ENCODE measurements around the gene TCP11L2. TPM values are rescaled to one million over a fixed set of nuclear protein-coding genes. Genes with fewer than 3 reads are reported as not detected.

Gene TCP11L2
- total and polyA plus RNA-seq, 9 donors: 8.5 to 41.7 (median 21.2) TPM

DNA sequence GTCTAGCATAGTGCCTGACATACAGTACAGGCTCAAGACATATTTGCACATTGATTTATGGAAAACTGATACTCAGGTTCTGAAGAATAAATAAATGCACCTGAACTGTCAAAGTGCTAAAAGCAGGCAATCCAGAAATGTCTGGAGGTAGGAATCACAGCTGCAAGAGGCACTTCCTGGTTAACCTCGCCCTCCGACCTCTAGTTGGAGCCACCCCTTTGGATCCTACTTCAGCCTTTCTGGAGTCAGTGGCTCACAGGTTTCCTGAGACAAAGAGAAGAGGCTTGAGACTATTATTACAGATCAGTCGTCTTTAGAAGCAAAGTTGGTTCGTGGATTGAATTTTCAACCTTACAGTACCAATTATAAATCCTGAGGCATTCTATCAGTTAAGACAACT is 13.0 kb downstream of the TCP11L2 start:
- H3K36me3 ChIP-seq: no peaks in the 10 kb centered on the region
- WGBS, 3 donors: 90 to 94% (median 91%) methylated on average over 4 of the region's 4 CpGs

DNA sequence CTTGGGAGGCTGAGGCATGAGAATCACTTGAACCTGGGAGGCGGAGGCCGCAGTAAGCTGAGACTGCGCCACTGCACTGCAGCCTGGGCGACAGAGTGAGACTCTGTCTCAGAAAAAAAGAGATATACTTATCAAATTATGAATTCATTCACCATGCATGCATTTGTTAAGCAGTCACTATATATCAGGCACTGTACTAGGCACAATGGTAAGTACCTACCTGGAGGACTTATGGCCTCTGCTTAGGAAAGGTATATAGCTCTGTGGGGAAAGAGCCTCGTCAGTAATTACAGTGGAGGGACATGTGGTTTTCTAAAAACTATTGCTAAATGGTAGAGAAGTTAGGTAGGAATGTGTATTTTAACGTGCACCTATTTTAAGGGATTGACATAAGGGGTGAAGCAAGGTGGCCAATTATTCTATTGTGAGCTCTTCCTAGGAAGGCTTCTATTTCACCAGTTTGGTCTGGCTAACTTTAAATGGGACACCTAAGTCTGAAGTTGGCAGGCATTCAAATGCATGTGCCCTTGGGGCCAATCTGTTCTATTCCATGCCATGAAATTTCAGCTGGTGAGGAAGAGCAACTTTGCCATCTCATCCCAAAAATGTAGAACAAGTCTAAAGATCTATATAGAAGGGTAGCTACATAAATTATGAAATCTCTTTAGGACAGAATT is 15.0 kb downstream of the TCP11L2 start:
- Histone ChIP-seq H3K9me3 (no peaks in the 10 kb centered on the region), H3K27ac (no peak overlapping the region), H3K4me3 (no peak overlapping the region), H3K36me3 (no peaks in the 10 kb centered on the region), H3K27me3 (no peaks in the 10 kb centered on the region), H3K4me1 (ENCODE audit: insufficient read depth) (no peaks in the 10 kb centered on the region)
- intact Hi-C loops (cut with DNase I): no loop called here
- TF ChIP-seq CTCF (IDR thresholded peaks at IDR 0.05): no peak
- TF ChIP-seq POLR2A (IDR thresholded peaks at IDR 0.05): no peak
- no peak for TF ChIP-seq EP300 (IDR thresholded peaks at IDR 0.05)
- DNase-seq: no peak
- WGBS, 3 donors: 95 to 97% (median 96%) methylated on average over 6 of the region's 6 CpGs

More for the DNA sequence above, 13.0 kb downstream of the TCP11L2 start:
- no peak overlapping the region for H3K27ac ChIP-seq
- no peak for TF ChIP-seq CTCF (IDR thresholded peaks at IDR 0.05)
- no peak for TF ChIP-seq POLR2A (IDR thresholded peaks at IDR 0.05)
- TF ChIP-seq EP300 (IDR thresholded peaks at IDR 0.05): no peak
- H3K27me3 ChIP-seq: no peaks in the 10 kb centered on the region
- intact Hi-C loops (cut with DNase I): no loop called here
- H3K4me1 ChIP-seq (ENCODE audit: insufficient read depth): no peaks in the 10 kb centered on the region
- no peak overlapping the region for H3K4me3 ChIP-seq
- H3K9me3 ChIP-seq: no peaks in the 10 kb centered on the region
- no peak for DNase-seq

DNA sequence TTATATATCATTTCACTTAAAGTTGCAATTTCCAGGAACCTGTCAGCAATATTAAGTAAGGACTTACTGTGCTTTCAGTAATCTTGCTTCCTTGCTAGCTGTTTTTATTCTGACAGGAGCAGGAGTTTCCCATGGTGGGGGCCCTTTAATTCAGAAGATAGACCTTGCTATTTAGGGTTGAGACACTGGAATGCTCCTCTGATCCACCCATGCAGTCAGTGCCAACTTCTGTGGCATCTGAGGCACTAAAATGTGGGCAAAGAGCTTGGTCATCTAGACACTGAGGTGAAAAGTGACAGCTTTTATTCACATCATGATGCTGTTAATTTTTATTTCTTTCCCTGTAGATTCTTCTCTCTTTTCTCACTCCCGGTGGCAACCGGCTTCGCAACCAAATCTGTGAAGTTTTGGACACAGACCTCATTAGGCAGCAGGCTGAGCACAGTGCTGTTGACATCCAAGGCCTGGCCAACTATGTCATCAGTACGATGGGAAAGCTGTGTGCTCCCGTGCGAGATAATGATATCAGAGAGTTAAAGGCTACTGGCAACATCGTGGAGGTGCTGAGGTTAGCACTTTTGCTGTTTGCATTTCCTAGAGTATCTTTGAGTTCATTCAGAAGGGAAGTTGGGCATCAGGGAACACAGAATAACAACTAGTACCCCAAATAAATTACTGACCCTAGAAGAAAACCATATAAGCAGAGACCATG is 18.8 kb downstream of the TCP11L2 start:
- 49 to 56% (median 53%) methylated on average over 7 of the region's 7 CpGs for WGBS, 3 donors
- no peaks in the 10 kb centered on the region for H3K36me3 ChIP-seq

GRCh38 chr12:106323537-106323936 is 21.0 kb downstream of the TCP11L2 start:
- no peaks in the 10 kb centered on the region for H3K27me3 ChIP-seq
- no peak overlapping the region for H3K27ac ChIP-seq
- 98 to 100% (median 99%) methylated on average over 2 of the region's 2 CpGs for WGBS, 3 donors
- H3K4me3 ChIP-seq: no peak overlapping the region
- no peak for DNase-seq
- H3K9me3 ChIP-seq: no peaks in the 10 kb centered on the region
- no peaks in the 10 kb centered on the region for H3K36me3 ChIP-seq
- intact Hi-C loops (cut with DNase I): no loop called here
- TF ChIP-seq POLR2A (IDR thresholded peaks at IDR 0.05): no peak
- no peak for TF ChIP-seq CTCF (IDR thresholded peaks at IDR 0.05)
- TF ChIP-seq EP300 (IDR thresholded peaks at IDR 0.05): no peak
- H3K4me1 ChIP-seq (ENCODE audit: insufficient read depth): no peaks in the 10 kb centered on the region

More for the DNA sequence above, 18.8 kb downstream of the TCP11L2 start:
- intact Hi-C loops (cut with DNase I): no loop called here
- Histone ChIP-seq H3K9me3 (no peaks in the 10 kb centered on the region), H3K27me3 (no peaks in the 10 kb centered on the region), H3K4me1 (ENCODE audit: insufficient read depth) (no peaks in the 10 kb centered on the region), H3K4me3 (no peak overlapping the region), H3K27ac (no peak overlapping the region)
- no peak for DNase-seq
- TF ChIP-seq CTCF (IDR thresholded peaks at IDR 0.05) (no peak), POLR2A (IDR thresholded peaks at IDR 0.05) (no peak), EP300 (IDR thresholded peaks at IDR 0.05) (no peak)

Measured in ovary (tissue), 9 donors.